Activated T-cell treated with anti-CD3 and anti-CD28 coated beads, Interleukin-2, amount 50 U/mL, for 1 hour (primary cell): ENCODE results near the gene CYBC1.

Experiments used
- DNase-seq: peaks from one replicate; pipeline ENCODE4 v3.0.0-alpha.2; 2020

The CYBC1 gene

GRCh38 chr17:82446649-82447048 is 3.9 kb downstream of the CYBC1 start:
- DNase-seq, result no peak

GRCh38 chr17:82446124-82446523 is 4.4 kb downstream of the CYBC1 start:
- DNase-seq, result no peak

- DNase-seq, result no peak
Observed at GRCh38 chr17:82445542-82445941, 5.0 kb downstream of the CYBC1 start.

- DNase-seq, result no peak
Observed at GRCh38 chr17:82444941-82445521, 5.5 kb downstream of the CYBC1 start.

- no peak for DNase-seq
Observed at GRCh38 chr17:82444284-82444893, 6.2 kb downstream of the CYBC1 start.

GRCh38 chr17:82443465-82444283 is 6.9 kb downstream of the CYBC1 start:
- DNase-seq, result no peak

GRCh38 chr17:82442643-82443464 is 7.7 kb downstream of the CYBC1 start:
- DNase-seq, result no peak

GRCh38 chr17:82441691-82442487 is 8.7 kb downstream of the CYBC1 start:
- DNase-seq, result no peak

GRCh38 chr17:82440991-82441627 is 9.4 kb downstream of the CYBC1 start:
- no peak for DNase-seq

- no peak for DNase-seq
Observed at GRCh38 chr17:82440469-82440981, 10.0 kb downstream of the CYBC1 start.

GRCh38 chr17:82439829-82440365 is 10.7 kb downstream of the CYBC1 start:
- DNase-seq, result no peak

- no peak for DNase-seq
Observed at GRCh38 chr17:82439194-82439828, 11.2 kb downstream of the CYBC1 start.

GRCh38 chr17:82438401-82439193 is 12.0 kb downstream of the CYBC1 start:
- DNase-seq, result no peak

- DNase-seq, result no peak
Observed at GRCh38 chr17:82437325-82437668, 13.3 kb downstream of the CYBC1 start.

- no peak for DNase-seq
Observed at GRCh38 chr17:82436601-82437324, 13.8 kb downstream of the CYBC1 start.

- DNase-seq, result no peak
Observed at GRCh38 chr17:82435601-82436583, 14.7 kb downstream of the CYBC1 start.

GRCh38 chr17:82435103-82435502 is 15.4 kb downstream of the CYBC1 start:
- DNase-seq, result no peak

- DNase-seq, result no peak
Observed at GRCh38 chr17:82434216-82434565, 16.4 kb downstream of the CYBC1 start.
